HG03354 (cell line): ENCODE results near the gene ELL.

Experiments
- ATAC-seq: cut with Tn5 transposase; IDR thresholded peaks from one replicate; pipeline ENCODE4 v1.9.1; 2021; ENCODE audit warnings: mild to moderate bottlenecking; ENCODE audit not compliant: unreplicated experiment, poor library complexity, severe bottlenecking

The ELL gene

GRCh38 chr19:18493440-18494266 is 28.2 kb downstream of the ELL start:
- ATAC-seq = no peak

DNA sequence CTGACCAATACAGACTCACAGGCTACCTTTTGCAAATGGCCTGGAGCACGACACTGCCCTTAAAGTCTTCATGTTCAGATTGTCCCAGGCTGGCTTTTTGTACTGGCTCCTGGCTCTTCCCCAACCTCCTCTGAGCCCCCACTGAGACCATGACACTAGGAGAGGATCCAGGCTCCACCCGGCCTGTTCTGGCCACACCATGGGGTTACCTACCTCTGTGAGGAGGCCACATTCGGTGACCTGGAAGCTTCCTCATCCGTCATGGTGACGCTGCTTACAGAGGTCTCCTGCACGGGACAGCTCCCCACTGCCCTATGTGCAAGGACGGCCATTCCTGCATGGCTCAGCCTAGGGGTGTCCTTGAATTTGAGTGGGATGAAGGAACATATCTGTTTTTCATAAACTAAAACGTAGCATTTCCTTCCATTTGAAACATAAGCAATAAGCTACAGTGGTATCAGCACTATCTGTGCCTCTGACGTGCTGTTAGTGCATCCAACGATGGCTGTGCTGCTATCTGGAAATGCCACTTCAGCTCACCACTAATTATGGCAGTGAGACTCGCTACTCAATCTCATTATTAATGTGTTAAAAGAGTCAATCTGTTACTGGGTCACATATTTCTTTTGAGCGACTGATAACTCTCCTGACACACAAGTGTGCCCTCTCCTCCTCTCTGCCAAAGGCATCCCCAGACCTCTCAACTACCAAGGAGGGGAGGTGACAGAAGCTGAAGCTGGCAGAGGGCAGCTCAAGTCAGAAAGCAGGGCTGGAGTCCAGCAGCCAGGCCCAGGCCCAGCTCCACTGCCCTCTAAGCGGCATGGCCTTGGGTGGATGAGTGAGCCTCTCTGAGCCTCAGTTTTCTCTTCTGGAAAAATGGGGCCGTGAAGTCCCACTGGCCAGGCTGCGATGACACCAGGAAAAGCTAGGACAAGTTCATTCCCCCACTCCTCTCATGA is 29.6 kb downstream of the ELL start:
- no peak for ATAC-seq

- no peak for ATAC-seq
Measured at GRCh38 chr19:18490728-18491127, 31.1 kb downstream of the ELL start.

DNA sequence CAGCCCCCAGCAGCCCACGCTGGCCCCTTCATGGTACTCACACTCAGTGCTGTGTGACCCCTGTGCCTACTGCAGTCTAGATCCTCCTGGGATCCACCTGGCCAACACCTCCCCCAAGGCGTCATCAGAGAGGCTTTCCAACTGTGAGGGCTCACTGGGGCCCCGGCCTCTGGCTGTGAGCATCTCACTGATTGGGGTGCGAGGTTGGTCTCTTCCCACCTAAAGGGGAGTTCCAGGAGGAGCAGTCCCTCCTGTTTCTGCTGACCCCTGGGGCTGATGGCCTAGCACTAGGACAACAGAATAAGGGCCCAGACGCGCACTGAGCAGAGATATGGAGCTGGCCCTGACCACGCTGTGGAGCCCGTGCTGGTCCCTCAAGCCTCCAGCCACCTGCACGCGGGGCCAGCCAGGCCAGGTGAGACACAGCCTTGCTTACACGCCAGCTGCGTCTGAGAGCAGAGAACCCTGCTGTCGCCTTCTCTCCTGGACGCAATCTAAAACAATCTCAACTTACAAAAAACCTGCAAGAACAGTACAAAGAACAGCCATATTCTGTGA is 32.2 kb downstream of the ELL start:
- ATAC-seq = no peak

DNA sequence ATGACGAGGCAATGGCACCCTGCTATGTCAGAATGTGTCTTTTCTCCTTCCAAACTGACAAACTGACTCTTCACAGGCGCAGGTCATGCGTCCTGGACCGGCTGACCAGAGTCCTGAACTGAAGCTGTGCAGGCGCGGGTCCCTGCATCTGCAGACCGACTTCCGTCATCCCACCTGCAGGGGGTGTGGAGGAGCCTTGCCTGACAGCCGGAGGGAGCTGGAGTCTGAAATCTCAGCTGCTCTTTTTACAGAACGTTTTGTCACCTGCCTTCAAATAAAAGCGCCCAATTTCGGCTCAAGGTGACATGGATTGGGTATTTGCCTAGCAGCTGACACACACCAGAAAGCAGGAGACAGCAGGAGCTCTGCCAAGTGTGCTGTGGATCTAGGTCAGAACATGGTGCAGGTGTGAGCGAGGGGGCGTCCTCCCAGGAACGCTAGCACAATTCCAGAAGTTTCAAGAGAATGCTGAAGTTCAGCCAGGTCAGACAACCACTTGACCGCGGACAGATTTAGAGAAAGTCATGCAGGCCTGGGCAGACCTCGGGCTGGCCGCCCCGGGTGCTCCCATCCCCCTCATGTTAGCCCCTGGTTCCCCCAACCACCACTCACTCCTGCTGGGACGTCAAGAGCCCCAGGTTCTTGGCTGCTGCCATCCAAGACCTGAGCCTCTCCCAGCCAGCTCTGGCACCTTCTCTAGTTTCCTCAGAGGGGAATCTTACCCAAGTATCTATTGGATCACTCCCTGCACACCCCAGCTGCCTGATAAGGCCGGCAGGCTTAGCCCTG is 32.8 kb downstream of the ELL start:
- ATAC-seq = no peak

DNA sequence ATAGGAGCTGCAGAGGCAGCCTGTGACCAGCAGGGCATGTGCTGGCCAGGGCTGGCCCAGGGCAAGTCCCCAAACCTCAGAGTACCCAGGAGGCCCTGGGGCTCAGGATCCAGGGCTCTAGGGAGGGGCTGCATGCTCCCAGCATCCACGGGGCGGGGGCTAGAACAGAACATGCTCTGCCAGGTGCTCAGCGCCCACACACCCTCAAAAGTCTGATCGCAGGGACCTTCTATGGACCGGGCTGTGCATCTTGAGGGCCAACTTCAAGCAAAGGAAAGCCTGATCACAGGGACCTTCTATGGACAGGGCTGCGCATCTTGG is 33.5 kb downstream of the ELL start:
- ATAC-seq = no peak

DNA sequence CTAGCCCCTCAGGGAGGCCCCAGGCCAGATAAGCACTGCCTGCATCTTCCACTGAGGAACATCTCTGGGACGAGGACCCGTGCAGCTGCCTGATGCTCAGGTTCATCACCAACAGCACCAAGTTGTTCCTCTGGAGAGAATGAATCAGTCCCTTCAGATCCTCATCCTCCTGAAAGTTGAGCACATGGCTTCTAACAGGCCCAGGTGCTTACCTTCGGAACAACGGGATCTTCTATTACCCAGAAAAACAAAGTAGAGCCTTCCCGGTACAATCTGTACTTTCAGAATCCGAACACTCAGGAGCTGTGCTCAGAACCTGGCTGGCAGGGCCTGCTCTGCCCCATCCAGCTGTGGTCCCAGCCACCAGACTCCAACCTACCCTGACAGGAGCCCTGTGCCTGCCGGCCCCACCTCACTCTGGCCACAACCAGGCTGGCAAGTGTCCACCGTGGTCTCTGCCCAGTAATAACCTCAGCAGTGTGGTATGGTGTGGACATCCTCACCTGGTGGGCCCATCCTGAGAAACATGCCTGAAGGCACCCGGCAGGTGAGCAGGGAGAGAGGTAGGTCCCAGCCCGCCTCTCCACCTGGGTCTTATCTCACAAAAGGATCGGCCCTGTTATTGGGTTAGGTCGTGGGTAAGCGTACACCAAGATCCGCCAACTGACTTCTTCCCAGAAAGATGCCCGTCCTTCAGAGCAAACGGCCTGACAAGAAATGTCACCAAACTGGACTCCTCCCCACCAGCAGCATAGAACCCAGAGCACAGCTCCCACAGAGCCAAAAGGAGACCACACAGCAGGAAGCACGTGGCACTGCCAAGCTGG is 34.1 kb downstream of the ELL start:
- ATAC-seq = no peak

DNA sequence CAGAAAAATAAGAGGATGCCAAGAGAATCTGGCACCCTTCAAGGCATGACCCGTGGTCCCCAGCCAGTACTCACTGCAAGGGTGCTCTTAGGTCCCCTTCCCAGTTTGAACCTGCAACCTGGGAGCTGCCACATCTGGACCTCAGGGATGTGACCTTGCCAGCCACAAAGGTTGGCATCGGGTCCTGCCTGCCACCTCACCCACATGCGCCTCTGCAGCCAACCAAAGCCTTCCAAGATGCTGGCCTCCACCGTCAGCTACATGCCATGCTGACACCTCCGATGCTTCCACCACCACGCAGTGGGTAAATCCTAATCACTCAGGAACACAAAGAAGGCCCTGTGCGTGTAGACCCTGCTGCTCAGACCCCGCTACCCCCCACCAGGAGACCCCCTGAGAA is 35.1 kb downstream of the ELL start:
- no peak for ATAC-seq

- no peak for ATAC-seq
Measured at GRCh38 chr19:18484992-18485391, 36.9 kb downstream of the ELL start.

- ATAC-seq = no peak
Measured at GRCh38 chr19:18483119-18483890, 38.6 kb downstream of the ELL start.

GRCh38 chr19:18481505-18482222 is 40.2 kb downstream of the ELL start:
- no peak for ATAC-seq

- no peak for ATAC-seq
Measured at GRCh38 chr19:18480006-18480691, 41.7 kb downstream of the ELL start.

- ATAC-seq = peak; percentile 70
Measured at GRCh38 chr19:18478545-18479311, 43.1 kb downstream of the ELL start.

DNA sequence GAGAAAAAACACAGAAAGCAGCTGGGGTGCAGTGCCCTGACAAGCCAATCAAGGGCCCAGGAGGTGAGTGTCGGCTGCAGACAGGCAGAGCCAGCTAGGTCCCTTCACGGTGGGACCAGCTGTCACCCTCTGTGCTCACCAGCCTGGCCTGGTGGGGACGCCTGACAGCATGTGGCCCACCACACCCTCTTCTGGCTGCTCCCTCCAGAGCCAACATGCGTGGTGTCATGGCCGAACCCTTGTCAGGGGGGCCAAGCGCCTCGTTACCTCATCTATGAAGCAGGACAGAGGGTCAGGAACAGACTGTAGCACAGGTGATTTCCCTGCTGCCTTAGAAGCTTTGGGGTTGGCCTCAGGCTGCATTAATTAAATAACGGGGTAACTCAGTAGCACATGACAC is 43.9 kb downstream of the ELL start:
- ATAC-seq = no peak

DNA sequence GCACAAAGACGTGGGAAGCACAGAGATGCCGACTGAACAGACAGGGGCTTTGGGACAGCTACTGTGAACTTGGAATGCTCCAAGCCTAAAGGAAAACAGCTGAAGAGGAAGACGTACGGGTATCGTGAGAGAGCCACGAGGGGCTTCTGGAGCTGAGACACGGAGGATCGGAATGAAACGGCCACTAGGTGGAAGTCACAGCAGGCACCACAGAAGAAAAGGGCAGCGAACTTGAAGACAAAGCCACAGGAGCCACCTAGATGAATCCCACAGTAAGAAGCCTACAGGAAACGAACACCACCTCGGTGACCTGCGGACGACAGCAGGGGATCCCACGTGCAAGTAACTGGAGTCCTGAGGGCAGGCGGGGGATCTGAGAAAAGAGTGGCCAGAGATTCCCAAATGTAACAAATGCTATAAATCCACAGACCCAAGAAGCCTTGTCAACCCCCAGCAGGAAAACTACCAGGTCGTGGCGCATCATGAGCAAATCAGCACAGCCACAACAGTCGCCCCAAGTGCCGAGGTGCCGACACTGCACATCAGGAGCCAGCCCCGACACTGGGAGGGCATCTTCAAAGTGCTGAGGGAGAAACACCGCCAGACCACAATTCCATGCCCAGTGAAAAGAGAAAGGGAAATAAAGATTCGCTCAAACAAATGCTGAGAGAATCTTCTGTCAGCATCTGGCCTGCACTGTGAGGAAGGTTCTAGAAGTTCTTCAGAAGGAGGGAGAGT is 44.7 kb downstream of the ELL start:
- no peak for ATAC-seq

- ATAC-seq = no peak
Measured at GRCh38 chr19:18476507-18477041, 45.3 kb downstream of the ELL start.
